Spinal cord (tissue), 10 donors: Measurements from ENCODE around the gene PRICKLE2. TPM values are rescaled to one million over a fixed set of nuclear protein-coding genes. Genes with fewer than 3 reads are reported as not detected.

Source experiments
- DNase-seq, 6 donors: peaks; one replicate each; pipeline versions ENCODE4 v3.0.0 to v3.0.0-alpha.2; 2013 to 2015; ENCODE audit warnings: low spot score in 6 of 6, low read depth in 4 of 6
- H3K27ac ChIP-seq: one replicate; pipeline ENCODE4 v1.5.1; 2013; ENCODE audit warnings: low read depth, low read length, control low read depth
- H3K27me3 ChIP-seq: one replicate; pipeline ENCODE4 v1.6.1; 2013; ENCODE audit warnings: low read length; ENCODE audit not compliant: control insufficient read depth, insufficient read depth
- H3K36me3 ChIP-seq: one replicate; pipeline ENCODE4 v1.6.1; 2013; ENCODE audit warnings: low read length; ENCODE audit not compliant: control insufficient read depth, insufficient read depth
- H3K4me1 ChIP-seq: one replicate; pipeline ENCODE4 v1.6.1; 2013; ENCODE audit warnings: low read length; ENCODE audit not compliant: control insufficient read depth, insufficient read depth
- H3K4me3 ChIP-seq: one replicate; pipeline ENCODE4 v1.5.1; 2013; ENCODE audit warnings: low read depth, low read length, control low read depth
- H3K9me3 ChIP-seq: one replicate; pipeline ENCODE4 v1.6.1; 2013; ENCODE audit warnings: low read length; ENCODE audit not compliant: control insufficient read depth, insufficient read depth
- WGBS: methylation state at CpG from one replicate; pipeline ENCODE4 v1.1.5; 2013; ENCODE audit warnings: missing lambda C conversion rate; ENCODE audit not compliant: insufficient coverage; 5-methylcytosine and 5-hydroxymethylcytosine counted together
- long read RNA-seq, 4 donors: transcript quantifications; one replicate each; lab custom pipeline, GENCODE V29; 2026
- polyA plus RNA-seq, 2 donors: library from polyadenylated mRNA; unstranded; fragments of 120-200 nt; gene quantifications; one replicate each; pipeline ENCODE4 v1.2.1, GENCODE V29; 2013; ENCODE audit not compliant: insufficient read length in 2 of 2
- total RNA-seq, 2 donors: library from RNA; depleted of rRNA in 1 of 2; stranded (reverse); fragments of 120-200 nt in 1 of 2; fragments of >200 nt in 1 of 2; gene quantifications; one replicate each; pipeline versions ENCODE4 v1.2.3 to v1.2.4, GENCODE V29; 2013 to 2014
- donor health status: healthy.

The PRICKLE2 gene
- total RNA-seq, result 10 to 100 TPM; 24.2 to 51.3 TPM
- 10 to 100 TPM; 24.9 to 29.7 TPM for polyA plus RNA-seq
- long read RNA-seq, donor 1, full-length matches to known transcripts, result 30 of 30 reads
- long read RNA-seq, donor 1, partial matches to known transcripts, result 0 of 30 reads
- long read RNA-seq, donor 1, other reads (novel, unspliced or antisense), result 0 of 30 reads
- long read RNA-seq, donor 2, full-length matches to known transcripts, result 16 of 16 reads
- long read RNA-seq, donor 2, partial matches to known transcripts, result 0 of 16 reads
- long read RNA-seq, donor 2, other reads (novel, unspliced or antisense), result 0 of 16 reads
- long read RNA-seq, donor 3, full-length matches to known transcripts, result 15 of 15 reads
- long read RNA-seq, donor 3, partial matches to known transcripts, result 0 of 15 reads
- long read RNA-seq, donor 3, other reads (novel, unspliced or antisense), result 0 of 15 reads
- long read RNA-seq, donor 4, full-length matches to known transcripts, result 38 of 38 reads
- long read RNA-seq, donor 4, partial matches to known transcripts, result 0 of 38 reads
- long read RNA-seq, donor 4, other reads (novel, unspliced or antisense), result 0 of 38 reads

GRCh38 chr3:64224826-64225610, at the start of gene PRICKLE2:
Gene PRICKLE2 (minus strand): TSS chr3:64225466. CDS start chr3:64198927, 26,539 bp downstream.
- Histone ChIP-seq H3K4me3 (peak within 1 kb of the TSS; percentile 60), H3K4me1 (peaks cover 19% of the 10 kb centered on the region), H3K9me3 (no peaks in the 10 kb centered on the region), H3K36me3 (no peaks in the 10 kb centered on the region), H3K27me3 (no peaks in the 10 kb centered on the region), H3K27ac (peak within 1 kb of the TSS; percentile 93)
- WGBS, result 6% methylated on average over 11 of the region's 13 CpGs
- DNase-seq, result peak in 5 of 6 donors; percentile 72 to 96 (median 72)

GRCh38 chr3:64272842-64273241, 47.6 kb upstream of the PRICKLE2 start:
- Histone ChIP-seq H3K4me1 (peaks cover 5% of the 10 kb centered on the region), H3K27ac (no peak overlapping the region), H3K36me3 (no peaks in the 10 kb centered on the region), H3K9me3 (no peaks in the 10 kb centered on the region), H3K4me3 (no peak overlapping the region), H3K27me3 (no peaks in the 10 kb centered on the region)
- DNase-seq, result no peak
- no CpG with 5 or more reads among the region's 3 CpGs for WGBS

GRCh38 chr3:64272271-64272670, 47.0 kb upstream of the PRICKLE2 start:
- no peaks in the 10 kb centered on the region for H3K36me3 ChIP-seq
- H3K4me1 ChIP-seq, result peaks cover 9% of the 10 kb centered on the region
- no peaks in the 10 kb centered on the region for H3K27me3 ChIP-seq
- H3K27ac ChIP-seq, result no peak overlapping the region
- no peaks in the 10 kb centered on the region for H3K9me3 ChIP-seq
- WGBS, result 100% methylated on average over 1 of the region's 2 CpGs
- no peak for DNase-seq
- no peak overlapping the region for H3K4me3 ChIP-seq

GRCh38 chr3:64271631-64272030, 46.4 kb upstream of the PRICKLE2 start:
- 86% methylated on average over 2 of the region's 2 CpGs for WGBS
- no peak for DNase-seq
- Histone ChIP-seq H3K27ac (no peak overlapping the region), H3K4me3 (no peak overlapping the region), H3K36me3 (no peaks in the 10 kb centered on the region), H3K27me3 (no peaks in the 10 kb centered on the region), H3K4me1 (peaks cover 9% of the 10 kb centered on the region), H3K9me3 (no peaks in the 10 kb centered on the region)

- Histone ChIP-seq H3K27me3 (no peaks in the 10 kb centered on the region), H3K27ac (no peak overlapping the region), H3K9me3 (no peaks in the 10 kb centered on the region), H3K36me3 (no peaks in the 10 kb centered on the region), H3K4me1 (peaks cover 9% of the 10 kb centered on the region), H3K4me3 (no peak overlapping the region)
- no peak for DNase-seq
- no CpG with 5 or more reads among the region's 3 CpGs for WGBS
Measured at GRCh38 chr3:64270866-64271260, 45.6 kb upstream of the PRICKLE2 start.

- Histone ChIP-seq H3K4me3 (no peak overlapping the region), H3K9me3 (no peaks in the 10 kb centered on the region), H3K4me1 (peaks cover 9% of the 10 kb centered on the region), H3K27ac (no peak overlapping the region), H3K27me3 (no peaks in the 10 kb centered on the region), H3K36me3 (no peaks in the 10 kb centered on the region)
- no peak for DNase-seq
- WGBS, result no CpG with 5 or more reads among the region's 2 CpGs
Measured at GRCh38 chr3:64270142-64270865, 45.0 kb upstream of the PRICKLE2 start.

GRCh38 chr3:64268926-64269325, 43.7 kb upstream of the PRICKLE2 start:
- Histone ChIP-seq H3K36me3 (no peaks in the 10 kb centered on the region), H3K4me1 (peaks cover 9% of the 10 kb centered on the region), H3K9me3 (no peaks in the 10 kb centered on the region), H3K4me3 (no peak overlapping the region), H3K27ac (no peak overlapping the region), H3K27me3 (no peaks in the 10 kb centered on the region)
- WGBS, result 33% methylated on average over 2 of the region's 4 CpGs
- no peak for DNase-seq

GRCh38 chr3:64267721-64268604, 42.7 kb upstream of the PRICKLE2 start:
- no peaks in the 10 kb centered on the region for H3K27me3 ChIP-seq
- H3K36me3 ChIP-seq, result no peaks in the 10 kb centered on the region
- peak overlapping the region; percentile 63 for H3K4me3 ChIP-seq
- 6% methylated on average over 27 of the region's 33 CpGs for WGBS
- DNase-seq, result peak in 5 of 6 donors; percentile 28 to 87 (median 54)
- peaks cover 9% of the 10 kb centered on the region for H3K4me1 ChIP-seq
- H3K27ac ChIP-seq, result peak overlapping the region; percentile 74
- H3K9me3 ChIP-seq, result no peaks in the 10 kb centered on the region
